ENCODE data around the gene SIRT6.

SIRT6 gene

DNA sequence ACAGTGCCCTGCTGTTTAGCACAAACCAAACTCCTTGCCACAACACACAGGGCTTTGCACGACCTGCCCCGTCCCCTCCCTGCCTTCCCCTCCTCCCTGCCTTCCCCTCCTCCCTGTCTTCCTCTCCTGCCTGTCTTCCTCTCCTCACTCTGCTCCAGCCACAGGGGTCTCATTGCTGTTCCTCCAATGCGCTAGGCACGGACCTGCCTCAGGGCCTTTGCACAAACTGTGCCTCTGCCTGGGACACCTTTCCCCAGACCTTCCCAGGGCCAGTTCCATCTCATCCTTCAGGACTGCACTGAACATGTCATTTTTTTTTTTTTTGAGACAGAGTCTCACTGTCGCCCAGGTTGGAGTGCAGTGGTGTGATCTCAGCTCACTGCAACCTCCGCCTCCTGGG is 30.7 kb downstream of the SIRT6 start:
- H3K4me1 ChIP-seq (ENCODE audit: control insufficient read depth, insufficient read depth, low read length) = no peaks in the 10 kb centered on the region
- no peaks in the 10 kb centered on the region for H3K9me3 ChIP-seq (ENCODE audit: control insufficient read depth, insufficient read depth, low read depth, low read length)
- H3K36me3 ChIP-seq (ENCODE audit: control insufficient read depth in 2 of 2, insufficient read depth in 1 of 2, low read length in 2 of 2) = no peaks in the 10 kb centered on the region
- TF ChIP-seq ZNF623 (tag by site-specific recombination; IDR thresholded peaks at IDR 0.05) (peak; percentile 99), ZNF112 (tag by site-specific recombination; IDR thresholded peaks at IDR 0.05) (no peak), OSR2 (tag by site-specific recombination; IDR thresholded peaks at IDR 0.05) (no peak), ZNF416 (tag by site-specific recombination; IDR thresholded peaks at IDR 0.05) (no peak), ZNF561 (tag by site-specific recombination; IDR thresholded peaks at IDR 0.05; ENCODE audit: borderline replicate concordance) (no peak)
- TF ChIP-seq, protein P1, sequence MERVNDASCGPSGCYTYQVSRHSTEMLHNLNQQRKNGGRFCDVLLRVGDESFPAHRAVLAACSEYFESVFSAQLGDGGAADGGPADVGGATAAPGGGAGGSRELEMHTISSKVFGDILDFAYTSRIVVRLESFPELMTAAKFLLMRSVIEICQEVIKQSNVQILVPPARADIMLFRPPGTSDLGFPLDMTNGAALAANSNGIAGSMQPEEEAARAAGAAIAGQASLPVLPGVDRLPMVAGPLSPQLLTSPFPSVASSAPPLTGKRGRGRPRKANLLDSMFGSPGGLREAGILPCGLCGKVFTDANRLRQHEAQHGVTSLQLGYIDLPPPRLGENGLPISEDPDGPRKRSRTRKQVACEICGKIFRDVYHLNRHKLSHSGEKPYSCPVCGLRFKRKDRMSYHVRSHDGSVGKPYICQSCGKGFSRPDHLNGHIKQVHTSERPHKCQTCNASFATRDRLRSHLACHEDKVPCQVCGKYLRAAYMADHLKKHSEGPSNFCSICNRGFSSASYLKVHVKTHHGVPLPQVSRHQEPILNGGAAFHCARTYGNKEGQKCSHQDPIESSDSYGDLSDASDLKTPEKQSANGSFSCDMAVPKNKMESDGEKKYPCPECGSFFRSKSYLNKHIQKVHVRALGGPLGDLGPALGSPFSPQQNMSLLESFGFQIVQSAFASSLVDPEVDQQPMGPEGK (tag by site-specific recombination; IDR thresholded peaks at IDR 0.05) = no peak
- no peak overlapping the region for H3K27ac ChIP-seq (ENCODE audit: extremely low read depth, low read depth, low read length)
- ChIA-PET POLR2A (no interaction called here), CTCF (interaction anchor here (1.4 kb wide), 1 partner anchor 12 kb away, joined by 6 read pairs; no protein-coding TSS in a partner anchor)
- H3K4me3 ChIP-seq (ENCODE audit: low read depth, low read length) = no peak overlapping the region

DNA sequence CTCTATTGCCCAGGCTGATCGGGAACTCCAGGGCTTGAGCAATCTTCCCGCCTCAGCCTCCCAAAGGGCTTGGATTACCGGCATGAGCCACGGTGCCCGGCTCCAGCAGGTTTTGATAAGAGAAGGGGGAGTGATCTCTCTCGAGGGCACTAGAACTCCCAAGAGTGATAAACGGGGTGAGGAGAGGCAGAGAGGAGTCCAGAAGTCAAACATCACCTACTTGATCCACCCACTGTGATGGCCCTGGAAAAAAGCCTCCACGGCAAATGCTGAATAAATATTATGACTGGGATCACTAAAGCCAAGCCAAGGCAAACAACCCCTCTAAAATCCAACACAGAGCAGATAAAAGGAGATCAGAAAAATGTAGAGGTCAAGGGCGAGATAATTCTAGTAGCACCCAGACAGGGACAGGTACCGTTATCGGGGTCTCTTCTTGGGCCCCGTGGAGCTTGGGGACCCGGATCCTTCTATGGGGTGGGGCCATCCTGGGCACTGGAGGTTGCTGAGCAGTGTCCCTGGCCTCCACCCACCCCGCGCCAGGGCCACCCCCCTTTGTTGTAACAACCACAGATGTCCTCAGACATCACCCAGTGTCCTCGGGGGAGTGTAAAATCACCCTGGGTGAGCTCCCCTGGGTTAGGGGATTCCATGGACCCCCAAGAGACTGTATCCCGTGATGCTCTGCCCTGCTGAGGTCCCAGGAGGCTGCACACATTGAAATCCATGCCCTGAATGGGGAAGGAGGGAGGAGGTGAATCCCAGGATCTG is 32.7 kb downstream of the SIRT6 start:
- TF ChIP-seq GLIS1 (tag by site-specific recombination; IDR thresholded peaks at IDR 0.05) = peak; percentile 95
- no peak for TF ChIP-seq SP7 (tag by site-specific recombination; IDR thresholded peaks at IDR 0.05)
- TF ChIP-seq ZBTB8A (tag by site-specific recombination; IDR thresholded peaks at IDR 0.05) = peak; percentile 43
- TF ChIP-seq, protein P2, sequence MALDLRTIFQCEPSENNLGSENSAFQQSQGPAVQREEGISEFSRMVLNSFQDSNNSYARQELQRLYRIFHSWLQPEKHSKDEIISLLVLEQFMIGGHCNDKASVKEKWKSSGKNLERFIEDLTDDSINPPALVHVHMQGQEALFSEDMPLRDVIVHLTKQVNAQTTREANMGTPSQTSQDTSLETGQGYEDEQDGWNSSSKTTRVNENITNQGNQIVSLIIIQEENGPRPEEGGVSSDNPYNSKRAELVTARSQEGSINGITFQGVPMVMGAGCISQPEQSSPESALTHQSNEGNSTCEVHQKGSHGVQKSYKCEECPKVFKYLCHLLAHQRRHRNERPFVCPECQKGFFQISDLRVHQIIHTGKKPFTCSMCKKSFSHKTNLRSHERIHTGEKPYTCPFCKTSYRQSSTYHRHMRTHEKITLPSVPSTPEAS (tag by site-specific recombination; IDR thresholded peaks at IDR 0.05) = no peak
- H3K4me3 ChIP-seq (ENCODE audit: low read depth, low read length) = no peak overlapping the region
- no peaks in the 10 kb centered on the region for H3K36me3 ChIP-seq (ENCODE audit: control insufficient read depth in 2 of 2, insufficient read depth in 1 of 2, low read length in 2 of 2)
- ChIA-PET POLR2A (interaction anchor here (0.6 to 1.1 kb wide), 3 partner anchors 10 to 31 kb away, joined by 3 read pairs; no protein-coding TSS in a partner anchor), CTCF (interaction anchor here (0.7 to 1.1 kb wide), 3 partner anchors 9 to 180 kb away, joined by 3 to 4 read pairs (median 4); no protein-coding TSS in a partner anchor)
- H3K27ac ChIP-seq (ENCODE audit: extremely low read depth, low read depth, low read length) = no peak overlapping the region
- no peaks in the 10 kb centered on the region for H3K9me3 ChIP-seq (ENCODE audit: control insufficient read depth, insufficient read depth, low read depth, low read length)
- H3K4me1 ChIP-seq (ENCODE audit: control insufficient read depth, insufficient read depth, low read length) = no peaks in the 10 kb centered on the region

GRCh38 chr19:4144666-4145249 is 37.6 kb downstream of the SIRT6 start:
- no peak overlapping the region for H3K27ac ChIP-seq (ENCODE audit: extremely low read depth, low read depth, low read length)
- 0 out of 2 replicates have a peak, but pooled peaks have one; percentile 6 for TF ChIP-seq ZNF121 (tag by site-specific recombination; IDR thresholded peaks at IDR 0.05)
- TF ChIP-seq ZNF10 (tag by site-specific recombination; IDR thresholded peaks at IDR 0.05) = no peak
- peak; percentile 52; the same call in 1 of the 2 replicates for TF ChIP-seq KLF17 (tag by site-specific recombination; IDR thresholded peaks at IDR 0.05)
- POLR2A ChIA-PET = no interaction called here
- no peaks in the 10 kb centered on the region for H3K9me3 ChIP-seq (ENCODE audit: control insufficient read depth, insufficient read depth, low read depth, low read length)
- H3K4me1 ChIP-seq (ENCODE audit: control insufficient read depth, insufficient read depth, low read length) = no peaks in the 10 kb centered on the region
- no peaks in the 10 kb centered on the region for H3K36me3 ChIP-seq (ENCODE audit: control insufficient read depth in 2 of 2, insufficient read depth in 1 of 2, low read length in 2 of 2)
- no peak overlapping the region for H3K4me3 ChIP-seq (ENCODE audit: low read depth, low read length)
- CTCF ChIA-PET = no interaction called here

All from HEK293 (cell line).